Kidney epithelial cell (primary cell): ENCODE measurements around the gene GGACT. TPM values are rescaled to one million over a fixed set of nuclear protein-coding genes. Genes with fewer than 3 reads are reported as not detected.

Experiments used
- DNase-seq: peaks from one replicate; pipeline ENCODE4 v3.0.0-alpha.2; 2010; ENCODE audit warnings: low read depth
- H3K27me3 ChIP-seq: 2 replicates; pipeline ENCODE4 v1.6.0; 2011; ENCODE audit warnings: low read length; ENCODE audit not compliant: control insufficient read depth, insufficient read depth
- H3K36me3 ChIP-seq: 2 replicates; pipeline ENCODE4 v1.5.1; 2011; ENCODE audit warnings: low read length; ENCODE audit not compliant: control insufficient read depth, insufficient read depth
- H3K4me3 ChIP-seq: 2 replicates; pipeline ENCODE4 v1.5.1; 2011; ENCODE audit warnings: low read depth, mild to moderate bottlenecking, control low read depth, low read length
- CTCF ChIP-seq: IDR thresholded peaks from 2 replicates; pipeline ENCODE4 v1.5.1; 2011; ENCODE audit warnings: mild to moderate bottlenecking, moderate library complexity, low read length, control low read depth, inconsistent platforms; ENCODE audit not compliant: insufficient read depth, poor library complexity, severe bottlenecking
- total RNA-seq: library from RNA; depleted of rRNA; stranded (reverse); fragments of >200 nt; gene quantifications from 2 replicates; pipeline ENCODE4 v1.2.3, GENCODE V29; 2015

The GGACT gene
- total RNA-seq, 1 donor from 2014 or later, result 27.4 TPM

- no peak for DNase-seq
- Histone ChIP-seq H3K4me3 (no peak overlapping the region), H3K36me3 (no peaks in the 10 kb centered on the region), H3K27me3 (no peaks in the 10 kb centered on the region)
- TF ChIP-seq CTCF, result no peak
Measured at GRCh38 chr13:100485265-100485664, 103.3 kb downstream of the GGACT start.

- no peak for DNase-seq
- H3K27me3 ChIP-seq, result no peaks in the 10 kb centered on the region
- no peak for TF ChIP-seq CTCF
- H3K36me3 ChIP-seq, result no peaks in the 10 kb centered on the region
- H3K4me3 ChIP-seq, result no peak overlapping the region
Measured at GRCh38 chr13:100484702-100485101, 103.9 kb downstream of the GGACT start.

GRCh38 chr13:100483841-100484381 is 104.7 kb downstream of the GGACT start:
- DNase-seq, result no peak
- no peaks in the 10 kb centered on the region for H3K36me3 ChIP-seq
- no peaks in the 10 kb centered on the region for H3K27me3 ChIP-seq
- no peak overlapping the region for H3K4me3 ChIP-seq
- TF ChIP-seq CTCF, result no peak

GRCh38 chr13:100483139-100483538 is 105.5 kb downstream of the GGACT start:
- H3K36me3 ChIP-seq, result no peaks in the 10 kb centered on the region
- TF ChIP-seq CTCF, result no peak
- no peak for DNase-seq
- H3K27me3 ChIP-seq, result no peaks in the 10 kb centered on the region
- H3K4me3 ChIP-seq, result no peak overlapping the region

- DNase-seq, result no peak
- H3K27me3 ChIP-seq, result no peaks in the 10 kb centered on the region
- TF ChIP-seq CTCF, result no peak
- H3K36me3 ChIP-seq, result no peaks in the 10 kb centered on the region
- no peak overlapping the region for H3K4me3 ChIP-seq
Measured at GRCh38 chr13:100480676-100481075, 107.9 kb downstream of the GGACT start.

Other genes with a start within 250 kb of the GGACT start
- 26.4 and 27.1 TPM in 2 replicates for gene TMTC4, start 86.0 kb upstream of the GGACT start, total RNA-seq